Left ventricle myocardium inferior (tissue), 1 donor: ENCODE data around the gene PRRC2A. TPM values are rescaled to one million over a fixed set of nuclear protein-coding genes. Genes with fewer than 3 reads are reported as not detected.

Experiments used
- DNase-seq: peaks from one replicate; pipeline ENCODE4 v3.0.0-alpha.2; 2020
- H3K27ac ChIP-seq: fragments of 200-600 bp; replicated peaks from 2 replicates; pipeline ENCODE4 v1.8.0; 2021
- H3K27me3 ChIP-seq: fragments of 200-600 bp; 2 replicates; pipeline ENCODE4 v1.8.0; 2021; ENCODE audit warnings: low read depth
- H3K36me3 ChIP-seq: fragments of 200-600 bp; 2 replicates; pipeline ENCODE4 v1.8.0; 2021
- H3K4me1 ChIP-seq: fragments of 200-600 bp; 2 replicates; pipeline ENCODE4 v1.8.0; 2021
- H3K4me3 ChIP-seq: fragments of 200-600 bp; 2 replicates; pipeline ENCODE4 v1.8.0; 2021; ENCODE audit warnings: mild to moderate bottlenecking, moderate library complexity
- H3K9me3 ChIP-seq: fragments of 200-600 bp; replicated peaks from 2 replicates; pipeline ENCODE4 v1.8.0; 2021
- CTCF ChIP-seq: fragments of 200-600 bp; IDR thresholded peaks from 2 replicates; pipeline ENCODE4 v1.8.0; 2021; ENCODE audit warnings: antibody characterized with exemption, mild to moderate bottlenecking, borderline replicate concordance
- intact Hi-C: fragments of 100-400 bp; cut with micrococcal nuclease; formaldehyde crosslinking; loops from one replicate; pipeline ENCODE4 v1.11.0; 2022
- total RNA-seq: library from RNA; stranded (reverse); fragmentation: NEBNext Ultra II Directional; extraction: Animal tissue kit (Norgen Biotek cat#: 25700); gene quantifications from one replicate; pipeline ENCODE4 v1.2.1, GENCODE V29; 2021
- donor health status: DM: no; HTN: yes; CAD: no; lungs with severe emphysema.

Gene PRRC2A
- total RNA-seq, 1 donor from 2014 or later, result 82.4 TPM

- Histone ChIP-seq H3K27ac (peak overlapping the region; percentile 96), H3K36me3 (peaks cover 28% of the 10 kb centered on the region), H3K4me1 (peaks cover 93% of the 10 kb centered on the region), H3K27me3 (no peaks in the 10 kb centered on the region), H3K9me3 (no peaks in the 10 kb centered on the region), H3K4me3 (no peak overlapping the region)
- no peak for TF ChIP-seq CTCF
- intact Hi-C loops, result no loop called here
- DNase-seq, result no peak
Measured at GRCh38 chr6:31662124-31662723, 41.7 kb downstream of the PRRC2A start.

DNA sequence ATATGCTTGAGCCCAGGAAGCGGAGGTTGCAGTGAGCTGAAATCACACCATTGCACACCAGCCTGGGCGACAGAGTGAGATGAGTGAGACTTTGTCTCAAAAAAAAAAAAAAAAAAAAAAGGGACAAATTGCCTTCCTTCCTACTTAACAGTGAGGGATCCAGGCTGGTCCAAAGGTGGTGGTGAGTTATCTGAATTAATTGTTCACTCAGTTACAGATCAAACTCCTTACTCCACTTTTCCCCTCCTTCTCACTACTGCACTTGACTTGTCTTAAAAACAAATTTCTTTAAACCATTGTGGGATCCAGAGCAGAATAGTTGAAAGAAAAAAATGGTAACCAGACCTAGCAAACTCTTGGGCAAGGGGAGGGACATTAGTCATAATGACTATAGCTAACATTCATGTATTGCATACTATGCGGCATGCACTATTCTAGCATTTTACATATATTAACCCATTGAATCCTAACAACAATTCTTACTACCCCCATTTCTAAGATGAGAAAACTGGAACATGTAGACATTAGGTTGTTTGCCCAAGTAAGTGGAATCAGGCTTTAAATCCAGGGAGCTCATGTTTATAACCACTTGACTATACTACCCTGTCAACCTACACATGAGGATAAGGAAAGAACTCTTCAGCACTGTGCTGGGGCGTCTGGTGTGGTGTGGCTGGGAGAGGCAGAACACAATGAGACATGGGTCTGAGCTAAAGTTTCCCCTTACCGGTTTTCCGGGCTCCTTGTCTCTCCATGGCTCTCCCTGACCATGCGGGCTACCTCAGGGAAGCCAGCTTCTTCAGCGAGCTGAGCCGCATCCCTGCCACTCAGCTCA lies 42.8 kb downstream of the PRRC2A start:
- intact Hi-C loops, result no loop called here
- Histone ChIP-seq H3K27me3 (no peaks in the 10 kb centered on the region), H3K4me1 (peaks cover 93% of the 10 kb centered on the region), H3K9me3 (no peaks in the 10 kb centered on the region), H3K4me3 (peak overlapping the region; percentile 78), H3K36me3 (peaks cover 31% of the 10 kb centered on the region), H3K27ac (peak overlapping the region; percentile 96)
- TF ChIP-seq CTCF, result no peak
- DNase-seq, result no peak

DNA sequence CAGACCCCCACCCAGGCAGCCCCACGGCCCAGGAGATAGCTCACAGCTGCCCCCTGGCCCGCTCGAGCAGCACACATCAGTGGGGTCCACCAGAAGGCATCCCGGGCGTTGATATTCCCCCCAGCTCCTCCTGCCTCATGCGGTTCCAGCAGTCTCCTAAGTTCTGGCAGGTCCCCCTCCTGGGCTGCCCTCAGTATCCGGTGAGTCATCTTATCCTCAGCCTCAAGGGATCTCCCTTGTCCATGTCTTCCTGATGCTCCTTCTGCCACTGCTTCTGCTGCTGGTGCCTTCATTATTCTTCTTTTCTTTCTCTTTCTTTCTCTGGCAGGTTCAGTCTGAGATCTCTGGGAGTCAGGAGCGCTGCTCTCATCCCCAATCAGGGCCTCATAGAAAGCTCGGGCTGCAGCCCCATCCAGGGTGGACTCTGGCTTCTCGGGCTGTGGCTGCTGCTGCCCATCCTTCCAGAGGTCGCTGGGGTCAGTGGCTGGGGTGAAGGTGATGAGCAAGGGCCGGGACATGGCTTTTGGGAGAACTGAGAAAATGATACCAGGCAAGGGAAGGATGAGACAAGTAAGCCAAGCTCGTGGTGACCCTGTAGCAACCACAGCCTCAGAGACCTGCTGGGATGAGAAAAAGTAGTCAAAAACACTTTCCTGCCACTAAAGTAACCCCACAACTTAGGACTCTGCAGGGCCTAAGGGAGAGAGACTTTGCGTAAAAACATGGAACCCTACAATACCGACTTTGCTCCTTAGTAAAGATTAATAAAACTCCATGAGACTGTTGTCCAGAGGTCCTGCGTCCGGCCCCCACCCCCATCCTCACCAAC lies 43.7 kb downstream of the PRRC2A start:
- Histone ChIP-seq H3K27me3 (no peaks in the 10 kb centered on the region), H3K9me3 (no peaks in the 10 kb centered on the region), H3K4me1 (peaks cover 89% of the 10 kb centered on the region), H3K36me3 (peaks cover 39% of the 10 kb centered on the region), H3K27ac (peak overlapping the region; percentile 96), H3K4me3 (peak overlapping the region; percentile 78)
- TF ChIP-seq CTCF, result no peak
- intact Hi-C loops, result no loop called here
- DNase-seq, result no peak

DNA sequence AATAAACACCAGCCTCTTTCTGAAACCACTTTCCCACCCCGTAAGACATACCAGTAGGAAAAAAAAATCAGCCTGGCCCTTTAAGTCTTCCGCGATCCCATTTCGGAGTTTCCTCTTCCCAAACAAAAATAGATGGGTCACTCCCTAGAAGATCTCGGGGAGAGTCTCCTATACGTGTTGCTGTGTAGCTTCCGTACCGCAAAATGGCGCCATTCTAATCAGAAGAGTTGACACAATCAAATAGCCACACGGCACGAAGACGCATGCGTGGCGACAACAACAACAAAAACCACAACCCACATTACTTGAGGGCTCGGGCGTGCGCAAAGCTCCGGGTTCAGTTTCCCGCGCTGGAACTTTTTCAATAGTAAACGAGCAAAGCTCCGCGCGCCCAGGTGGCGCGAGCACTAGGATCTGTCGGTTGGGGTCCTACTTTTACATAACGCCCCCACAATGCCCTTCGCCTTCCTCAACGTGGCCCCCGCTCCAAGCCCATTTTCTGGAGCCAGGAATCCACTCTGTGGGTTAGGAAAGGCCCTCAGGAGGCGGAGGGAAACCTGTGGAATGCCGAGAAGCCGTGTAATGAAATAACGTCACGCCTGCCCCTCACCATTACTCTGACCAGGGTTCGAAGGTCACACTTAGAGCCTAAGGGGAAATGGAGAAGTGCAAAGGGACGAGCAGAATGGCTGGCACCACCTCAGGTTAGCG lies 44.4 kb downstream of the PRRC2A start, which contains the start of gene GPANK1:
GPANK1 (minus strand) TSS at position 208 of the 711 bp plus-strand sequence. CDS start 519 bp downstream, outside the sequence.
- Histone ChIP-seq H3K36me3 (peaks cover 47% of the 10 kb centered on the region), H3K27me3 (no peaks in the 10 kb centered on the region), H3K4me1 (peaks cover 81% of the 10 kb centered on the region), H3K4me3 (peak within 1 kb of the TSS; percentile 78), H3K27ac (peak within 1 kb of the TSS; percentile 96), H3K9me3 (no peaks in the 10 kb centered on the region)
- intact Hi-C loops, result no loop called here
- DNase-seq, result peak; percentile 89
- TF ChIP-seq CTCF, result no peak
